Subcutaneous abdominal adipose tissue (tissue), 5 donors: ENCODE results near the gene TJP2.
"Not testable (repeated sequence)": the region's sequence is repeated elsewhere in the genome, so short reads cannot be mapped to it uniquely, and the experiment has no call there.

ENCODE experiments used
- H3K27ac ChIP-seq: one replicate; pipeline ENCODE4 v1.7.0; 2013; ENCODE audit warnings: low read depth, mild to moderate bottlenecking, inconsistent platforms, low read length, moderate library complexity
- H3K27me3 ChIP-seq, 5 donors: one replicate each; pipeline ENCODE4 v1.7.0; 2013; ENCODE audit warnings: low read length in 5 of 5, inconsistent platforms in 1 of 5; ENCODE audit not compliant: control insufficient read depth in 5 of 5, insufficient read depth in 4 of 5
- H3K36me3 ChIP-seq, 5 donors: one replicate each; pipeline ENCODE4 v1.7.0; 2013; ENCODE audit warnings: low read length in 5 of 5; ENCODE audit not compliant: control insufficient read depth in 5 of 5, insufficient read depth in 5 of 5
- H3K4me1 ChIP-seq, 5 donors: one replicate each; pipeline ENCODE4 v1.7.0; 2013; ENCODE audit warnings: low read length in 5 of 5, mild to moderate bottlenecking in 3 of 5, moderate library complexity in 1 of 5; ENCODE audit not compliant: control insufficient read depth in 5 of 5, insufficient read depth in 5 of 5
- H3K4me3 ChIP-seq, 5 donors: one replicate each; pipeline ENCODE4 v1.7.0; 2013; ENCODE audit warnings: low read length in 5 of 5, low read depth in 1 of 5
- H3K9ac ChIP-seq, 5 donors: one replicate each; pipeline ENCODE4 v1.7.0; 2013; ENCODE audit warnings: low read length in 5 of 5, mild to moderate bottlenecking in 4 of 5, moderate library complexity in 3 of 5
- H3K9me3 ChIP-seq, 5 donors: one replicate each; pipeline ENCODE4 v1.7.0; 2013; ENCODE audit warnings: low read length in 5 of 5; ENCODE audit not compliant: control insufficient read depth in 5 of 5
- donor health status: healthy.
- donor health status: healthy.
- donor health status: healthy.
- donor health status: healthy.
- donor health status: healthy.

Gene TJP2

DNA sequence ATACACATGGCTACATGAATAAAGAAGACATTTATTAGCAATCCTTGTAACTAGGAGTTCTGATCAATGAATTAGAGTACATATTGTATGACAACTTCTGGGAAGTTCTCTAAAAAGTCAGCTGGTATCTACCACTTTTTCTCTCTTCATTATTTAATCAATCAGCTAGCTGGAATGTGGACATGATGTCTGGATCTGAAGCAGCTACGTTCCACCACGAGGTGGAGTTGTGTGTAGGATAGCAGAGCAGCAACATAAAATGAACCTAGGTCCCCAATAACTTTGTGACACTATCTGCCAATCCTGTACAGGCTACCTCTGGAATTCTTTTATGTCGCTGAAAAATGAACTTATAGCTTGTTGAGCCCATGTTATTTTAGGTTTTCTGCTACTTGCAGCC is 118.0 kb downstream of the TJP2 start:
- Histone ChIP-seq H3K9me3 (no peaks in the 10 kb centered on the region), H3K36me3 (no peaks in the 10 kb centered on the region), H3K9ac (no peak overlapping the region), H3K27me3 (no peaks in the 10 kb centered on the region), H3K4me1 (no peaks in the 10 kb centered on the region), H3K4me3 (no peak overlapping the region), H3K27ac (no peak overlapping the region)

DNA sequence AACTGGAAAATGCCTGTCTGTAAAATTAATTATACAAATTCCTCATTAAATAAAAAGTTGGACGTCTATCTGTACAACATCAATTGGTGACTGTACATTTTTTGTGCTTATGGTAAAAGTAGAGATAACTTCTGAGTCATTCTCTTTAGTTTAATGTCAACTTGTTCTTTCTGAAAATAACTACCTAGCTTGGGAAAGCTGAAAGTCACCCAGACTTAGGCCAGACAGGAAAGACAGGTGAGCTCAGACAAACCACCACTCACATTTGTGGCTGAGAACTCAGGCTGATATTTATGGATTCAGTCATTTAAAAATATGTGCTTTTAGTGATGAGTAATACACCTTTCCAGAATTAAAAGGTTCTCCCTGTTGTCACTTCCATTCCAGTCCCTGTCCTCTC is 119.1 kb downstream of the TJP2 start:
- no peaks in the 10 kb centered on the region for H3K27me3 ChIP-seq
- H3K9ac ChIP-seq: no peak overlapping the region

GRCh38 chr9:69295872-69296552 is 121.9 kb downstream of the TJP2 start:
- H3K27me3 ChIP-seq: no peaks in the 10 kb centered on the region
- no peaks in the 10 kb centered on the region for H3K36me3 ChIP-seq
- no peak overlapping the region for H3K9ac ChIP-seq
- no peak overlapping the region for H3K4me3 ChIP-seq
- H3K9me3 ChIP-seq: no peaks in the 10 kb centered on the region
- no peaks in the 10 kb centered on the region for H3K4me1 ChIP-seq
- no peak overlapping the region for H3K27ac ChIP-seq

More for the DNA sequence above, 119.1 kb downstream of the TJP2 start:
- H3K9me3 ChIP-seq: no peaks in the 10 kb centered on the region
- no peak overlapping the region for H3K4me3 ChIP-seq
- H3K4me1 ChIP-seq: no peaks in the 10 kb centered on the region
- H3K36me3 ChIP-seq: no peaks in the 10 kb centered on the region
- H3K27ac ChIP-seq: no peak overlapping the region

- H3K36me3 ChIP-seq: no peaks in the 10 kb centered on the region
- no peak overlapping the region for H3K9ac ChIP-seq
- no peaks in the 10 kb centered on the region for H3K27me3 ChIP-seq
- no peak overlapping the region for H3K4me3 ChIP-seq
- H3K27ac ChIP-seq: no peak overlapping the region
- H3K9me3 ChIP-seq: no peaks in the 10 kb centered on the region
- H3K4me1 ChIP-seq: no peaks in the 10 kb centered on the region
Measured at GRCh38 chr9:69297300-69297980, 123.4 kb downstream of the TJP2 start.

DNA sequence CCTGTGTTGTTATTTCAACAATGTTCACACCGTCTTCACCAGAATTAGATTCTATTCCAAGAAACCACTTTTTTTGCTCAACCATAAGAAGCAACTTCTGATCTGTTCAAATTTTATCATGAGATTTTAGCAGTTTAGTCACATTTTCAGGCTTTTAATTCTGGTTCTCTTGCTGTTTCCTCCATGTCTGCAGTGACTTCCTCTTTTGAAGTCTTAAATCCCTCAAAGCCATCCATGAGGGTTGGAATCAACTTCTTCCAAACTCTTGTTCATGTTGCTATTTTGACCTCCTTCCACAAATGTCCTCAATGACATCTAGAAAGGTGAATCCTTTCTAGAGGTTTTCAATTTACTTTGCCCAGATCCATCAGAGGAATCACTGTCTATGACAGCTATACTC is 125.2 kb downstream of the TJP2 start:
- Histone ChIP-seq H3K9me3 (no peaks in the 10 kb centered on the region), H3K36me3 (no peaks in the 10 kb centered on the region), H3K4me1 (no peaks in the 10 kb centered on the region), H3K4me3 (no peak overlapping the region), H3K27me3 (no peaks in the 10 kb centered on the region), H3K9ac (no peak overlapping the region), H3K27ac (no peak overlapping the region)

DNA sequence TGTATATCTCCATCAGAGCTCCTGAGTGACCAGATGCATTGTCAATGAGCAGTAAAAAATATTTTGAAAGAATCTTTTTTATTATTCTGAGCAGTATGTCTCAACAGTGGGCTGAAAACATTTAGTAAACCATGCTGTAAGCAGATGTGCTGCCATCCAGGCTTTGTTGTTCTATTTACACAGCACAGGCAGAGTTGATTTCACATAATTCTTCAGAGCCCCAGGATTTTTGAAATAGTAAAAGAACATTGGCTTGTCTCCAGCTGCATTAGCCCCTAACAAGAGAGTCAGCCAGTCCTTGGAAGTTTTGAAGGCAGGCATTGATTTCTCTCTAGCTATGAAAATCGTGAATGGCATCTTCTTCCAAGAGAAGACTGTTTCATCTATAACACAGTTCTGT is 125.7 kb downstream of the TJP2 start:
- Histone ChIP-seq H3K4me3 (no peak overlapping the region), H3K9me3 (no peaks in the 10 kb centered on the region), H3K36me3 (no peaks in the 10 kb centered on the region)

GRCh38 chr9:69303331-69303730 is 129.3 kb downstream of the TJP2 start:
- Histone ChIP-seq H3K4me3 (no peak overlapping the region), H3K27ac (no peak overlapping the region), H3K9ac (no peak overlapping the region)

More for the DNA sequence above, 125.7 kb downstream of the TJP2 start:
- no peak overlapping the region for H3K9ac ChIP-seq
- no peaks in the 10 kb centered on the region for H3K4me1 ChIP-seq
- H3K27ac ChIP-seq: no peak overlapping the region
- no peaks in the 10 kb centered on the region for H3K27me3 ChIP-seq

GRCh38 chr9:69306895-69307445 is 132.9 kb downstream of the TJP2 start:
- not testable (repeated sequence) for H3K4me1 ChIP-seq, H3K27ac ChIP-seq

More at GRCh38 chr9:69303331-69303730, 129.3 kb downstream of the TJP2 start:
- Histone ChIP-seq H3K36me3 (no peaks in the 10 kb centered on the region), H3K4me1 (no peaks in the 10 kb centered on the region), H3K27me3 (no peaks in the 10 kb centered on the region), H3K9me3 (no peaks in the 10 kb centered on the region)

GRCh38 chr9:69307446-69308205 is 133.5 kb downstream of the TJP2 start:
- Histone ChIP-seq H3K36me3 (no peaks in the 10 kb centered on the region), H3K4me1 (no peaks in the 10 kb centered on the region), H3K9ac (no peak overlapping the region), H3K9me3 (peaks cover 0 to 3% (median 2%) of the 10 kb centered on the region in 5 donors), H3K4me3 (no peak overlapping the region), H3K27ac (no peak overlapping the region), H3K27me3 (no peaks in the 10 kb centered on the region)

More at GRCh38 chr9:69306895-69307445, 132.9 kb downstream of the TJP2 start:
- H3K9me3 ChIP-seq, H3K36me3 ChIP-seq, H3K27me3 ChIP-seq, H3K4me3 ChIP-seq, H3K9ac ChIP-seq: not testable (repeated sequence)
